ENCODE results near the gene FBXO31. TPM values are rescaled to one million over a fixed set of nuclear protein-coding genes. Genes with fewer than 3 reads are reported as not detected.

FBXO31 gene
- total and polyA plus RNA-seq, 2 of the 13 experiments (the other 11 are each of a cell fraction or from before 2014, with no cell fraction given), result 92.4 to 101 TPM

DNA sequence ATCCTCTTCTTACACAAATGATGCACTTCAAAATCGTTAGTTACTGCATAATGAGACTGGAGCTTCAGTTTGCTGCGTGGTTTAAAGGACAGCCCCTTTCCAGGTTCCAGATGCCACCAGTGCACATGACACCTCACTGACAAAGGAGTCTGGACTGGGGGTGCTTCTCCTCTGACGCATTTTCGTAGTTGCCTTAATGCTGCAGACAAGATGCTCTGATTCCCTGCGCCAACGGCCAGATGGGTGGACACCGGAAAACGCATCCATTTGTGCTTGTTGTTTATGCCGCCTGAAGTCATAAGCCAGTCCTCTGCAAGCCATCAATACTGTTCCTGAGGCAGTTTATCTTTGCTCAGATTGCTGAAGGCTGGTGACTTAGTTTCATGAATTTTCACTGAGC, 16.0 kb downstream of the FBXO31 start:
- WGBS (ENCODE audit: low lambda C conversion rate), result 90% methylated on average over 9 of the region's 9 CpGs
- in situ Hi-C loops (cut with HindIII; ENCODE audit: extremely low pct_ligation_motif_present, low pct_unique_long_range_greater_than_20kb) (no loop called here), intact Hi-C loops (cut with micrococcal nuclease; ENCODE audit: unreplicated experiment) (no loop called here)
- Histone ChIP-seq H3K4me1 (ENCODE audit: insufficient read depth, low read length) (peaks cover 64% of the 10 kb centered on the region), H3K27ac (ENCODE audit: extremely low read length, insufficient read depth, low read length) (no peak overlapping the region), H3K36me3 (replicated peaks in 1 of 2; ENCODE audit: control insufficient read depth in 1 of 2, insufficient read depth in 2 of 2, low read length in 2 of 2) (peaks cover 48 to 88% of the 10 kb centered on the region in 2 experiments), H3K4me2 (ENCODE audit: low read depth, low read length) (no peak overlapping the region), H3K9ac (ENCODE audit: insufficient read depth, low read depth, low read length) (no peak overlapping the region), H3K79me2 (ENCODE audit: insufficient read depth, low read length) (peaks cover 98% of the 10 kb centered on the region), H4K20me1 (ENCODE audit: insufficient read depth, low read length) (peaks cover 99% of the 10 kb centered on the region), H3K4me3 (replicated peaks in 1 of 3; ENCODE audit: insufficient read depth in 1 of 3, low read depth in 2 of 3, low read length in 3 of 3) (no peak overlapping the region), H3K9me3 (ENCODE audit: low read length) (no peaks in the 10 kb centered on the region), H2AFZ (ENCODE audit: low read length) (no peak overlapping the region), H3K27me3 (ENCODE audit: control insufficient read depth in 1 of 2, insufficient read depth in 2 of 2, low read length in 2 of 2) (no peaks in the 10 kb centered on the region)
- ATAC-seq (no peak), DNase-seq (ENCODE audit: low spot score) (no peak), FAIRE-seq (no peak)
- TSS peak; percentile 16 for BruUV-seq (replicated peaks)
- TF ChIP-seq SALL1 (CRISPR knock-in tag; IDR thresholded peaks at IDR 0.05), result peak; percentile 15; the same call in 1 of the 2 replicates
- TF ChIP-seq, protein P1, sequence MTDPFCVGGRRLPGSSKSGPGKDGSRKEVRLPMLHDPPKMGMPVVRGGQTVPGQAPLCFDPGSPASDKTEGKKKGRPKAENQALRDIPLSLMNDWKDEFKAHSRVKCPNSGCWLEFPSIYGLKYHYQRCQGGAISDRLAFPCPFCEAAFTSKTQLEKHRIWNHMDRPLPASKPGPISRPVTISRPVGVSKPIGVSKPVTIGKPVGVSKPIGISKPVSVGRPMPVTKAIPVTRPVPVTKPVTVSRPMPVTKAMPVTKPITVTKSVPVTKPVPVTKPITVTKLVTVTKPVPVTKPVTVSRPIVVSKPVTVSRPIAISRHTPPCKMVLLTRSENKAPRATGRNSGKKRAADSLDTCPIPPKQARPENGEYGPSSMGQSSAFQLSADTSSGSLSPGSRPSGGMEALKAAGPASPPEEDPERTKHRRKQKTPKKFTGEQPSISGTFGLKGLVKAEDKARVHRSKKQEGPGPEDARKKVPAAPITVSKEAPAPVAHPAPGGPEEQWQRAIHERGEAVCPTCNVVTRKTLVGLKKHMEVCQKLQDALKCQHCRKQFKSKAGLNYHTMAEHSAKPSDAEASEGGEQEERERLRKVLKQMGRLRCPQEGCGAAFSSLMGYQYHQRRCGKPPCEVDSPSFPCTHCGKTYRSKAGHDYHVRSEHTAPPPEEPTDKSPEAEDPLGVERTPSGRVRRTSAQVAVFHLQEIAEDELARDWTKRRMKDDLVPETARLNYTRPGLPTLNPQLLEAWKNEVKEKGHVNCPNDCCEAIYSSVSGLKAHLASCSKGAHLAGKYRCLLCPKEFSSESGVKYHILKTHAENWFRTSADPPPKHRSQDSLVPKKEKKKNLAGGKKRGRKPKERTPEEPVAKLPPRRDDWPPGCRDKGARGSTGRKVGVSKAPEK (CRISPR knock-in tag; IDR thresholded peaks at IDR 0.05; ENCODE audit: borderline replicate concordance), result no peak
- 0 out of 2 replicates have a peak, but pooled peaks have one; percentile 33 for TF ChIP-seq ZBTB38 (CRISPR knock-in tag; IDR thresholded peaks at IDR 0.05)
- ChIA-PET CTCF (ENCODE audit: low intra/inter-chr PET ratio, low total read pairs) (no interaction called here), POLR2A (interaction anchor here (1.1 to 18.0 kb wide), 3 partner anchors 9 to 21 kb away, joined by 3 to 265 read pairs (median 5); partner anchors contain the start of gene FBXO31)

DNA sequence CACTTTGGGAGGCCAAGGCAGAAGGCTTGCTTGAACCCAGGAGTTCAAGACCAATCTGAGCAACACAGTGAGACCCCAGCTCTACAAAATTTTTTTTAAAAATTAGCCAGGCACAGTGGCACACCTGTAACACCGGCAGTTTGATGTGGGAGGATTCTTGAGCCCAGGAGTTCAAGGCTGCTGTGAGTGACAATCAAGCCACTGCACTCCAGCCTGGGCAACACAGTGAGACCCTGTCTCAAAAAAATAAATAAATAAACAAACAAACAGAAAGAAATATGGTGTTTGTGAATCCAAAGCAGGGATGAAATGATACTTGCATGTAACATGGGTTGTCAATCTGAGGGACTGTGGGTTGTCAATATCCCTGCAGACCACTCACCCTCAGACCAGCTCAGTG, 16.6 kb downstream of the FBXO31 start:
- FAIRE-seq (no peak), DNase-seq (ENCODE audit: low spot score) (no peak), ATAC-seq (no peak)
- peaks cover 59% of the 10 kb centered on the region for H3K4me1 ChIP-seq (ENCODE audit: insufficient read depth, low read length)
- no peak overlapping the region for H2AFZ ChIP-seq (ENCODE audit: low read length)
- no peak overlapping the region for H3K9ac ChIP-seq (ENCODE audit: insufficient read depth, low read depth, low read length)
- H3K27me3 ChIP-seq (ENCODE audit: control insufficient read depth in 1 of 2, insufficient read depth in 2 of 2, low read length in 2 of 2), result no peaks in the 10 kb centered on the region
- H3K36me3 ChIP-seq (replicated peaks in 1 of 2; ENCODE audit: control insufficient read depth in 1 of 2, insufficient read depth in 2 of 2, low read length in 2 of 2), result peaks cover 43 to 87% of the 10 kb centered on the region in 2 experiments
- peak; percentile 12; the same call in 1 of the 2 replicates for TF ChIP-seq POLR2G (IDR thresholded peaks at IDR 0.05; ENCODE audit: low read depth, low read length)
- TF ChIP-seq ZNF121 (CRISPR knock-in tag; IDR thresholded peaks at IDR 0.05), result peak; percentile 89
- TF ChIP-seq ZMYM3 (CRISPR knock-in tag; IDR thresholded peaks at IDR 0.05), result 0 out of 2 replicates have a peak, but pooled peaks have one; percentile 18
- no peak for TF ChIP-seq ZSCAN12 (CRISPR knock-in tag; IDR thresholded peaks at IDR 0.05)
- peaks cover 99% of the 10 kb centered on the region for H4K20me1 ChIP-seq (ENCODE audit: insufficient read depth, low read length)
- peaks cover 98% of the 10 kb centered on the region for H3K79me2 ChIP-seq (ENCODE audit: insufficient read depth, low read length)
- in situ Hi-C loops (cut with HindIII; ENCODE audit: extremely low pct_ligation_motif_present, low pct_unique_long_range_greater_than_20kb) (no loop called here), intact Hi-C loops (cut with micrococcal nuclease; ENCODE audit: unreplicated experiment) (no loop called here)
- no peak overlapping the region for H3K27ac ChIP-seq (ENCODE audit: extremely low read length, insufficient read depth, low read length)
- 88% methylated on average over 1 of the region's 1 CpG for WGBS (ENCODE audit: low lambda C conversion rate)
- no peaks in the 10 kb centered on the region for H3K9me3 ChIP-seq (ENCODE audit: low read length)
- no TSS peak for BruUV-seq (replicated peaks)
- POLR2A ChIA-PET, result interaction anchor here (1.1 to 18.0 kb wide), 3 partner anchors 9 to 22 kb away, joined by 3 to 265 read pairs (median 5); partner anchors contain the start of gene FBXO31
- no peak overlapping the region for H3K4me3 ChIP-seq (replicated peaks in 1 of 3; ENCODE audit: insufficient read depth in 1 of 3, low read depth in 2 of 3, low read length in 3 of 3)
- CTCF ChIA-PET (ENCODE audit: low intra/inter-chr PET ratio, low total read pairs), result no interaction called here
- no peak overlapping the region for H3K4me2 ChIP-seq (ENCODE audit: low read depth, low read length)

Measured in HepG2 (cell line).